Fibroblast of the conjunctiva (primary cell): ENCODE measurements around the gene CADM1.

Source experiments
- DNase-seq: peaks from one replicate; pipeline ENCODE4 v3.0.0-alpha.2; 2010; ENCODE audit warnings: low read depth

Gene CADM1

DNA sequence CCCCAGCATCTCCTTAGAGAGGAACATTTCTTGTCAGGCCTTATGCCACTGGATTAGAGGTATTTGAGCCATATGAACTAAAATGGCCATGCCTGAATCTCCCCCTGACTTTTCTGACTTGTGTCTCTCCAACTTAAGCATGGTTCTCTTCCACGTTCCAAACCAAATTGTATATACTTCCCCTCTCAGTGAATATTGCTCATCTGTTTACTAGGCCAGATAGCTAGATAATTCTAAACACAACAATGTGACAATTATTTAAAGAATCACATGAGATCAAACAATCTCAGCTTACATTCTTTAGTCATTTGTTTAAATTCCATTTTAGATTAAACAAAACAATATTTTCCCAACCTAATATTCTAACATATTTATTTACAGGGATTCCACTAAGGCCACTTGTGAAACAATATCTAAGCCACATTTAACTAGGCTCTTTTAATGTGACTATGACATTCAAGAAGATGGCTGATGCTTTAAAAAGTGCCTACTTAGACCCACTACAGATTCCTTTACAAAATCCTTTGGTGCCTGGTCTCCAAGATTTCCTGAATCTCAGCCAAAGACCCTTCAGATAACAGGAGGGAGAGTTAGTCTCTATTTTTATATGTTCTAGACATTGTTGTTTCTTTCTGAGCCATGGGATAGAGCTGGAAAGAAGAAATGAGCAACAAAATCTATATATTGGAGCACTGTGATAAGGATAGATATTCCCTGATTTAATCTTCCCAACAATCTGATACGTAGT lies 105.7 kb downstream of the CADM1 start:
- no peak for DNase-seq

DNA sequence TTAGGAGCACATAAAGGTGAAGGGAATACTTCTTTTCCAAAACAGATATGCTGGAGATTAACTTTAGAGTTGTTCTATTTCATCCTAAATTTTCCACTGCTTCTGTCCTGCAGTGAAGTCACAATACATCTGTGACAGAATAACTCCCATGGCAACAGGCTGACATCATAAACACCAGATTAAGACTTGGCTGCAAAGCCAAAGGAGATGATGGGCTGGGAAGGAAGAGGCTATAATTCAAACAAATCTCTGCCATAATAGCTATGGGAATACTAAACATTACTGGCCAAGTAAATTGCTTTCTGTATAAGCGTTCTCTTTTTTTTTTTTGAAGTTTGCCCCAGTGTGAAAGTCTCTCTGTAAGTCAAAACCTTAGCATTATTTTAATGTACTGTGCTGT lies 107.7 kb downstream of the CADM1 start:
- DNase-seq, result no peak

DNA sequence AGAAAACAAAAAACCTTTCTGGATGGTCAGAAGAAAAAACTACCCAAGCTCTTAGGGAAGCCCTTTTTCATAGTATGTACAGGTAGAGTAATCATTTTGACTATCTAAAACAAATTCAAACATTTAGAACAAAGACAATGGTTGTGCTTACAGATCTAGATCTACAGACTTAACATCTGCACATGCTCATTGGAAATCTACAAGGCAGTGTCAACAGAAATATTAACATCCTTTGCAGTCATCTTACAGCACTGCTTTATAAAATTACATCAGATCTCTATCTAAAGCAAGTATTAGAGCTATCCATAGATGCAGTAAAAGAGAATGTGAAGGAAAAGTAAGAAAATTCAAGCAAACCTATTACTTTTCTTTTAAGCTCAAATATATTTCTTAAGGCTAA lies 110.3 kb downstream of the CADM1 start:
- no peak for DNase-seq

DNA sequence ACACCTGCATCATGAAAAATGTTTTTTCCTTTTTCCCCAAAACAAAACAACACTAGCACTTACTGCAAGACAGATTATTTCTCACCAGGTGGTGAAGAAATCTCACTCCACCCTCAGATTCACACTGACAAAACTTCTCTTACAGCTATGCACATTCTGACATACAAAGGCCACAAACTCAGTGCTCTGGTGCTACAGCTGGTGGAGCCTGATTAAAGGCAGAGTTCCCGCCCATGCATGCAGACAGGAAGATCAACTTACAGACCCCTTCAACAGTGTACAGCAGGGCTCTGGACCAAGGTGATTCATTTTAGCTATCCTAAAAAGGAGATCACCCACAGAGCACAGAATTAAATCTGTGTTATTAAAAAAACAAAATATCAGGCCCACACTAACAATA lies 112.6 kb downstream of the CADM1 start:
- DNase-seq, result no peak

DNA sequence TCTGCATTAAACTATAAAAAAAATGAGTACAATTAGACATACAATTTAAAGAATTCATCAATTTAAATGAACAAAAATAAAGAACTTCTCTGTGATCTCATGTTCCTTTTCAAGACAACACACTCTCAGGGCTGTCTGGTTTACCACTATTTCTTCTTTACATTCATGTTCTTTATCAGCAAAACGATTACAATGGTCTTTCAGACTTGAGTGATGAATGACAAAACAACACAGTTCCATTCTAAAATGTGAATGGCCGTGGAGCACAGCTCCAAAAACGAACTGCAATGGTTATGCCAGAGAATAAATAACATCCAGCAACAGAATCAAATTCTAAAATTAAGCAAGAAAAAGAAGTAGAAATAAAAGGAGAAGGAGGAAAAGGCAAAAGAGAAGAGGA lies 113.1 kb downstream of the CADM1 start:
- no peak for DNase-seq

DNA sequence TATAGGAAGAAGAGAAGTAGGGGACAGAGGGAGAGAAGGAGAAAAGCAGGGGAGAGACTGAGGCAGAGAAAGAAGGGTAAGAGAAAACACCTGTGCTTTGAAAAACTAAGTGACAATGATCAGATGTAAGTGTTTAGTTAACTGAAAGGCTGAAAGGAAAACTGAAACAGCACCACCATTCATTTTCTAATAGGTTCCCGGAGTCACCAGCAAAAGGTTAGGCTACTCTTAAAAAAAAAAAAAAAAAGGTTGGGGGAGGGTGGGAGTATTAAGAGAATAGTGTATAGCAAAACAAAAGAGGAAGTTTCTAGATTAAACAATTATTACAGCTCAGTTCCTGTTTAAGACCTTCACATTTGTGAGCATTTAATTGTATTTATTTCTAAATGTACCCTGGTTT lies 113.8 kb downstream of the CADM1 start:
- no peak for DNase-seq

DNA sequence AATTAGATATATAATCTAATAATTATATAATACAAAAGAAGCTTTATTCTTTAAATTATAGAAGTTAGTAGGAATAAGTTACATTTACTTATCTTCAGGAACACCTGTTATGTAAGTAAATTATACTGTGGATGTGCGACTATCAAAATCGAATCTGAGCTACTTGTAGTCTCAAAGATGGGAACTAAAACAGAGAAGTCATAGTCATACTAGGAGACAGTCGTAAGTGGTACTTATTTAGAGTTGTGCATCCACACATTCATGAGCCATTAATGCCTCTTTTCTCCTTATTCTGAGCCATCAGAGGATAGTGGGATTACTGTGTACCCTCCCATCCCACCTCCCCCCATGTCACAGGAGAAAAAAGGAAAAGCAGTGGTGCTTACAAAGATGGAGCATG lies 114.4 kb downstream of the CADM1 start:
- no peak for DNase-seq

DNA sequence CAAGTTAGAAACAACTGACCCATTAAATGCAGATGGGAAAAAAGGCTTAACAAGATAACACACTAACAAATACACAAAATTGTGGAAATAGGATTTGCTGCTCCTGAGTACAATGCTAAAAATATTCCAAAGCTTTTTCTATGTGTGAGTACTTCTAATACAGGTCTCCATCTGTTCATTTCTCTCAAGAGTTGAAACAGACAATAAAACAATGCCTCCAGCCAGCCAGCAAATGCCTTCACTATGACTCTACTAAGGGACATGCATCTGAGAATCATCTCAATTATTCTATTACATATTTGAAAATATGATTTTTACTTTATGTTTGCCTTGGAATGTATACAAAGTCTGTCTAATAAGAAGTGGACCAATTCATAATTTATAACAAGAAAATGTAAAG lies 119.0 kb downstream of the CADM1 start:
- no peak for DNase-seq

DNA sequence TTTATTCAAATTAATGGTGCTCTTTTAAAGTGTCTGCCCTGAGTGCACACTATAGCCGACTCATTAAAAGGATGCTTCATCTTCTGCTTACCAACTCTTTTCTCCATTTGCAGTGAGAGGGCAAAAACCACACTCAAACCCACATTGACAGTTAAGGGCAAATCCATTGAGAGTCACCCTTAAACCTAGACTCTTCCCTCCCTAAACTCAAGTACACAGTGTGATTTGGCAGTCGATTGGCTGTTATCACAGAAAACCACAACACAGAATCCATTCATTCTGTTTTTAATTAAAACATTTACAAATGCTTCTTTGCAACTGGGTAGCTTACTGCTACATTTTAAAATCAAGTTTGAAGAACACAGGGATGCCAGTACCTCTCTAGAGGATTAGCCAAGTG lies 120.0 kb downstream of the CADM1 start:
- DNase-seq, result no peak

DNA sequence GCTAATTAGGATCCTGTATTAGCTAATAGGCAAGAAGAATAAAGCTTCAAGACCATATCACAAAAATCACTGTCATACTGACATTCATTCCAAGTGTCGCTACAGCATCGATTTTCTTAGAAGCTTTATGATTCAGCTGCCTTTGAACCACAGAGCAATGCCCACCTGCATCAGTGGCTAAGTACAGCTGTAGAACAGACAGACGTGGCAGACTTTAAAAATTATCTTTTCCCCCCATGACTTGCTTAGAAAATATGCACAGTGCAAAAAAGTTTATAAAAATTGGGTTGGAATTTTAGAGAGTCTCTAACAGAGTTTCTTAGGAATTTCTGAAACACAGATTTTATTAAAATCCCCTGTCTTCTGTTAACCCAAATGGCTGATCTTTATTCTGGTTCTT lies 120.8 kb downstream of the CADM1 start:
- no peak for DNase-seq

DNA sequence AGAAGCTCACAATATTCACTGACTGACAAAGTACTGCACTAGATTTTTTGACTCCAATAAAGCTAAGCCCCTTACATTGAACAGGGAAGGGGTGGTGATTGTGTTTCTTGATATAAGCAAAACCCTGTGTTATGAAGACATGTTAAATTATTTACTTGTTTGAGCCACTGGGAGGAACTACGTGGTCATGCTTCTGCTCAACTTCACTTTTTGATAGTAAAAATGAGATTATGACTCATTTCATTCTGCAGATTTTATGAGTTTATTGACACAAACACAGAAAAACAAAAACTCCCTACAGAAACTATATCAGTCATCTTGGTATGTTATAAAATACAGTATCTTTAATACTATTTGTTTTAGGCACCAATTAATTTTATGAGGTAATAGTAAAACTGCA lies 124.7 kb downstream of the CADM1 start:
- DNase-seq, result no peak

DNA sequence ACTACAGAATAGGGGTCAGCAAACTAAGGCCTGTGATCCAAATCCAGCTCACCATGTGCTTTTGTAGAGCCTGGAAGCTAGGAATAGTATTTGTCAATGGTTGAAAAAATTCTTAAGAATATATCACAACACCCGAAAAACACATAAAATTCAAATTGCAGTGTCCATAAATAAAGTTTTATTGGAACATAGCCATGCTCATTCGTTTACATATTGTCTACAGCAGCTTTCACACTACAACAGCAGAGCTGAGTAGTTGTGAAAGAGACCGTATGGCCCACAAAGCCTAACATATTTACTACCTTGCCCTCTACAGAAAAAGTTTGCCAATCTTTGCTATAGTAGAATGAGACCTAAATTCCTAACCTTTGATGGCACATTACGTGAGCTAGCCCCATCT lies 125.7 kb downstream of the CADM1 start:
- DNase-seq, result no peak

DNA sequence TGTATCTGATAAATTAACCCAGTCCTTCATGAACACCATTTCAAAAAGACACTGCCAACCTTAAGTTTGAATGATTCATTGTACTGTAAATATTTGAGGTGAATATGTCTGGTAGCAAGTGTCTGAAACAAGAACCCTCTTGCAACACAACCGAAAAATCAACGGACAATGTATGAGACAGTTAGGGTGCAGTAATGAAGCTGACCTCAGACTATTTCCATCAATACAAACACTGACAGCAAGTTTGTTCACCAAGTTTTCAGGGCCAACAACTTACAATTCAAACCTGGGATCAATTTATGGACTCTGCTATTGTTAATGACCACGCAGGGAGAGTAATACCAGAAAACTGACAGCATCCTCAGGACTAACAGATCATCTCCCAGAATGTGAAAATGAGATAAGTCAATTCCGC lies 126.3 kb downstream of the CADM1 start:
- no peak for DNase-seq

DNA sequence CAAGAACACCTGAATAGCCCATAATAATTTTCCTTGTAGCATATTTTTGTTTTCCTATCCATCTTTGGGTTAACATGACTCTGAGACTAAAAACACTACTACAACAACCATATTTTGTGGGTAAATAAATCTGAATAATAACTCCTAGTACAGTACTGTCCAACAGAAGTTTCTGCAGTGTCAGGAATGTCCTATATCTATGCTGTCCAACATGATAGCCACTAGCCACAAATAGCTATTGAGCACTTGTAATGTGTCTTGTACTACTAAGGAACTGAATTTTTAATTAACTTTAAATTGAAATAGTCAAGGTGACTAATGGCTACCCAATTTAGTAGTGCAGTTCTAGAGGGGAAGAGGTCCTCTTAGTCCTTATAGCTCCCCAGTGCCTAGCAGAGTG lies 135.6 kb downstream of the CADM1 start:
- no peak for DNase-seq

DNA sequence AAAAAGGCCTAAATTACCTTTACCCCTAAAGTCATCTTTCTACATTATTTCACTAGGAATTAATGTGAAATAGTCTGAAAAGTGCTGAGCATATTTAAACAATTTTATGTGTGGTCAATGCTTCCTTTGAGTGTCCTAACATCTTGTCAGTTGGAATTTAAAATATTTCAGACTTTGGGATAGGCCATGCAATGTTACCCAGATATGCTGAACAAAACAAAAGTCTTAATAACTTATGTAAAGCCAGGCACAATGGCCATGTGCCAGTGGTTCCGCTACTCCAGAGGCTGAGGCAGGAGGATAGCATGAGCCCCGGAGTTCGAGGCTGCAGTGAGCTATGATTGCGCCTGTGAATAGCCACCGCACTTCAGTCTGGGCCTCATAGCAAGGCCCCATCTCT lies 137.4 kb downstream of the CADM1 start:
- no peak for DNase-seq

DNA sequence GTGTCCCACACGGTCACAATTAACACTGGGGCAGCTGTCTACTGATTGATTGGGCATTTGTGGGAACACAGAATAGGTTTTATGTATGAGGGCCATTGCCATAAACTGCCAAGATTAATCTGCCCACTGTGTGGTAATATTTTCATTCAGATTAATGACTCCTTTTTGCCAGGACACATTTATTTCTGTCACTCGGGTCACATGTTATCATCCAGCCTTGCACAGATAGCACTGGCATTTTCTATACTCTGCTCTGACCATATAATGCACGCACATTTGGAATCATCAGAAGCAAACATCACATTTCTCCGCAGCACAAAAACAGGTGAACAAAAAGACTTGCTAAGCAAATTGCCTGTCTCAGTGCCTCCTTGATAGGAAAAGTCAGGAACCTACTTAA lies 138.3 kb downstream of the CADM1 start:
- DNase-seq, result no peak

DNA sequence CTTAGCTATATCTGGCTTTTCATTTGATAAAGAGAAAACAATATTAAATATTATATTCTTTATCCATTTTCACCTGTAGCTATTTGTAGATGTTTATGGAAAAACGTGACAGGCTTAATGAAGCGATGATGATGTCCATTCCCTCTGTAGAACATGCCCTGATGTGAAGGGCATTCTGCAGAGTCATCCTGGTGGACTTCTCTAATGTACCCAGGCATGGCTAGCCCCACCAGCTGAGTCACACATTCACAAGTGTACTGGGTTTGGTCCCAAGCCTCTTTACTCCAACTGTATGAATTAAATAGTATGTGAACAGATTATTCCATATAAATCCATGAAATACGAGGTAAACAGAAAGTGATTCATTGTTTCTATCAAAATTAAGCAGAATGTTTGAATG lies 139.3 kb downstream of the CADM1 start:
- no peak for DNase-seq

DNA sequence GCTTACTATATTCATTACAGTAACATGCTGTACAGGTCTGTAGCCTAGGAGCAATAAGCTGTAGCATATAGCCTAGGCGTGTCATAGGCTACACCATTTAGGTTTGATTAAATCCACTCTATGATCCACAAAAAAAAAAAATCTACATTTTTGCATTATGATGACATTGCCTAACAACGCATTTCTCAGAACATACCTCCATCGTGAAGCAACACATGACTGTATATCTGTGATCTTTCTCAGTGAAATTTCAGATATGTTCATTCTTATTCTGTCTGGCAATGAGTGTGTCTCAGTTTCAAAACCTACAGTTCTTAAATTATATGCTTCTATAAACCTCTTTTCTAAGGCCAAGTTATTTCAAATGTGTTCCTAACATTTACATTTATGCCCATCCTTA lies 140.3 kb downstream of the CADM1 start:
- no peak for DNase-seq

DNA sequence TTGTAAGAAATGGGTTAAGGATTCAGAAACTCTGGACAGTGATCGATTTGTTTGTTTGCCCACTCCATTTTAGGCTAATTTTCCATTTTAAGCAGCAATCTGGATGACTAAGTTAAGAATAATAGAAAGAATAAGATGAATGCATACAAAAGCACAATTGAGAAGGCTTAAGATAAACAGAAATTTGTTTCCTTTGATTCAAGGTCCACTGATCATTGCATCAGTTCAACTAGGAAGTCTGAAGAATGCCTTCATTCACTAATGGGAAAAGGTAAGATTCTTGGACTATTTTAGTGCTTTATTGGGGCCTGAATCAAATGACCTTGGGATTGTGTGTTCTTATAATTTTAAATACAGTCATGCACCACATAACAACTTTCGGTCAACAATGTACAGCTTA lies 140.8 kb downstream of the CADM1 start:
- DNase-seq, result no peak

DNA sequence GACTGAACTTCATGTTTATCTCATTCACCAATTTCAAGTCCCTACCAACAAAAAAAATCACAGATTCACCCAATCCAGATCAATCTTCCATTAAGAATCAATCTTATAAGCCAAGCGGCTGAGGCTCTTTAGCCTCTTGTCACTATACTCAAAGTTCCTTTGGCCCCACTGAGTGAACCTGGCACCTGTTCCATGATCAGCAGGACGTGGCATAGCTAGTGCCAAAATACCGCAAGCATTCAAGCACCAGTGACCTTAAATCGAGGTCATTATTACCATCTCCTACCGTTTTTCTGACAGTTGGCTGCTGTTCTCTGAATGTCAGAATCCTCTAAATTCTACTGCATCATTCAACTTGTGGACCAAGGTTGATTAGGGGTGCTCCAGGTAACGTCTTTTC lies 141.2 kb downstream of the CADM1 start:
- DNase-seq, result no peak

DNA sequence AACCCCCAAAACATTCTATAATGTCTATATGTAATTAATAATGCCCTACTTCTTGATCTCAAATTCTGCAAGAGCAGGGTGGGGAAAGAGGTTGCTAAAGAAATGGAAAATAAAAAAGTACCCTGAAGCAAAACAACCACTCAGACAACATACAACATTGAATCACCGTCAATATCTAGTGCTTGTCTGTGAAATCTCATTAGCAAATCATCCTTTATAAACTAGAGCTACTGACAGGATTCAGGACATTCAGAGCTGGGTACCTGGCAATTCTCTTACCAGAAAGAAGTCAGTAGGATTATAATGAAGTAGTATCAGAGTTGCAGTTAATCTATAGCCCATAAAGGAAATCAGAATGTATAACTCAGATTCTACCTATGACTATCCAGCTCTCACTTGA lies 143.2 kb downstream of the CADM1 start:
- DNase-seq, result no peak

DNA sequence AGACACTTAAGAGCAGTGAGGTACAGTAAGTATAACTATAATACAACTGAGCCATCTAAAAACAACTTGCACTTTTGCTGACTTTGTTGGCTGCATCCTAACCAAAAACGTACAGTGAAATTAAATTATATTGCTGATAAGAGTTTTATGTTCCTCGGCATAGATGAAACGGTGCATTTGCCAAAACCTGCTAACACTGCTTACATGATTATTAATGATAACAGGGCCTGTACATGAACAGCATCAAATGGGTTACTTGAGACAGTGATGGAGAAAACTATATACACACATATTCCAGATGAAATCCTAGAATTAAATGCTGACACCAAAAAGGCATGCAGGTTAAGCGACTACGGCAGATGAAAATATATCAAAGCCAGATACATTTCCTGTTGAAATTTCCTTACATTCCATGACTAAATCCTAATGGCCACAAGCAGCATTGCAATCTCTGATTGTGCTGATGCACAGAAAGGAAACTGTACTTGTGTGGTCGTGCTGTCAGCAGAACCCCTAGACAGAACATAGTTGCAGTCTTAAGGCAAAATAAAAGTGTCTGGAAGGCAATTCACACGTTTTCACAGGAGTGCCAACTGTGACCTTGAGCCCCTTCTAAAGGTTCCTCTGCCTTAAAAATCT lies 143.9 kb downstream of the CADM1 start:
- DNase-seq, result no peak

DNA sequence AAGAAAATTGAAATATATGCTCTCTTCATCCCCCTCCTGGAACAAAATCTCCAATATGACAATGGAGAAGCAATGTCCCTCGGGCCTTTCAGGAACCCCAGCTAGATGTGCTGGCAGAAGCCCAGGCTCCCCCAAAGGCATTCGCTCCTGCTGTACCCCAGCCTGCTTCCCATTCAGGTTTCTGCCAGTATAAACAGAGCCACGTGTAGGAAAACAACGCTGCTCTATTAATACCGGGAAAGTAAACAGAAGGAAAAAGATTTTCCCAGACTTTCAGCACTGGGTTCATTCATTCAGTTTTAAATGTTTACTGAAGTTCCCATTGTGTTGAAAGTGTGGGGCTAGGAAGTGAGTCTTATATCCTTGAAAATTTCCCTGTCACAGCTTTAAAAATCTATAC lies 147.1 kb downstream of the CADM1 start:
- DNase-seq, result no peak

DNA sequence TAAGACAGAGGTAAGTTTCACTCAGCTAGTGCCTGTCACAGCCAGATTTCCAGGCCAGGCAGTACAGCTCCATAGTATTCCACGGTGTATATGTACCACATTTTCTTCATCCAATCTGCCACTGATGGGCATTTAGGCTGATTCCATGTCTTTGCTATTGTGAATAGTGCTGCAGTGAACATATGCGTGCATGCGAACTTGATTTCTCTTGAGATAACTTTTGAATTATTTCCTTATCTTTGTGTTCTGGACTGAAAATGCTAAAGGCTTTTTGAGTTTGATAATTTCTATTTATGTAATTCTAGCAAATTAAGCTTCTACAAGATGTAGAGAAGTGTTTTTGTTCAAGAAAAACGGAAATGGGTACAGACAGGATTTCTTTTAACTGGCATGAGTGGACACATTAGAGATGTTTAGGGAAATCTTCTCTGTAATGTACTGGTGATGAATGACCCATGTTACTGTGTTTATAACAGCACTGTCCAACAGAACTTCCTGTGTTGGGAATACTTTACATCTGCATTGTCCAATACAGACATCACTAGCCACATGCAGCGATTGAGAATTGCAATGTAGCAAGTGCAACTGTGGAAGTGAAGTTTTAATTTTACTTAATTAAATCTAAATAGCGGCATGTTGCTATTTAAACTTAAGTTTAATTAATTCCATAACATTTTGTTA lies 151.3 kb downstream of the CADM1 start:
- no peak for DNase-seq
